GM12878 (cell line): ENCODE results near the gene MASP1. TPM values are rescaled to one million over a fixed set of nuclear protein-coding genes. Genes with fewer than 3 reads are reported as not detected.

Experiments used
- ATAC-seq: fragments of 200-7000 bp; cut with Tn5 transposase; 3 replicates; pipeline ENCODE4 v1.9.1; 2020; ENCODE audit warnings: mild to moderate bottlenecking, moderate library complexity
- BruUV-seq: library from RNA; stranded (reverse); fragments of 400-500 nt; replicated peaks from 2 replicates; lab custom pipeline; 2021; lab: Mats Ljungman, UMichigan
- CTCF ChIA-PET: fragments of 300-600 bp; sonication (Branson Sonifier 250); formaldehyde crosslinking; extraction: SDS; loops from one replicate; lab custom pipeline; 2021; ENCODE audit warnings: inconsistent platforms; lab: Yijun Ruan, JAX
- POLR2A ChIA-PET: fragments of 350-600 bp; formaldehyde crosslinking; extraction: SDS; loops from one replicate; lab custom pipeline; 2021; ENCODE audit warnings: inconsistent platforms; lab: Charles Lee
- RAD21 ChIA-PET: fragments of 300-600 bp; sonication (Branson Sonifier 250); formaldehyde crosslinking; loops from one replicate; lab custom pipeline; 2023; ENCODE audit warnings: antibody characterized with exemption; ENCODE audit not compliant: unreplicated experiment; lab: Charles Lee
- SMC1A ChIA-PET: fragments of 300-600 bp; sonication (Branson Sonifier 250); formaldehyde crosslinking; loops from one replicate; lab custom pipeline; 2023; ENCODE audit not compliant: unreplicated experiment, uncharacterized antibody; lab: Charles Lee
- DNase-seq: peaks from one replicate; pipeline ENCODE4 v3.0.0-alpha.2; 2011; ENCODE audit warnings: low read depth, low spot score
- FAIRE-seq: peaks from 3 replicates; lab custom pipeline; 2011; peaks lifted over from hg19 to GRCh38; lab: Jason Lieb, UNC
- H2AFZ ChIP-seq: 2 replicates; pipeline ENCODE4 v1.6.0; 2011; ENCODE audit warnings: low read depth, low read length, control low read depth; ENCODE audit not compliant: control insufficient read depth
- H3K27ac ChIP-seq: 2 replicates; pipeline ENCODE4 v1.5.1; 2011; ENCODE audit warnings: control low read depth; ENCODE audit not compliant: control insufficient read depth, insufficient read depth
- H3K27me3 ChIP-seq, 2 experiments: replicated peaks in 1 of 2; 2 replicates each; pipeline versions ENCODE4 v1.6.0 to v1.6.1; 2011; ENCODE audit warnings: low read length in 1 of 2; ENCODE audit not compliant: control insufficient read depth in 2 of 2, insufficient read depth in 2 of 2
- H3K36me3 ChIP-seq, 2 experiments: 2 replicates each; pipeline ENCODE4 v1.5.1; 2011; ENCODE audit warnings: low read length in 1 of 2; ENCODE audit not compliant: control insufficient read depth in 2 of 2, insufficient read depth in 2 of 2
- H3K4me1 ChIP-seq: 2 replicates; pipeline ENCODE4 v1.6.1; 2011; ENCODE audit warnings: mild to moderate bottlenecking, low read length, moderate library complexity, mixed read lengths; ENCODE audit not compliant: control insufficient read depth, insufficient read depth
- H3K4me2 ChIP-seq: 2 replicates; pipeline ENCODE4 v1.6.0; 2011; ENCODE audit warnings: control low read depth; ENCODE audit not compliant: control insufficient read depth, insufficient read depth
- H3K4me3 ChIP-seq: fragments of 200-600 bp; sonication (generic); 2 replicates; pipeline ENCODE4 v1.5.1; 2016
- H3K79me2 ChIP-seq: 2 replicates; pipeline ENCODE4 v1.6.0; 2011; ENCODE audit warnings: low read length; ENCODE audit not compliant: control insufficient read depth, insufficient read depth
- H3K9ac ChIP-seq: 2 replicates; pipeline ENCODE4 v1.8.0; 2011; ENCODE audit warnings: low read length, control low read depth, mixed read lengths; ENCODE audit not compliant: control insufficient read depth, insufficient read depth
- H3K9me3 ChIP-seq: replicated peaks from 3 replicates; pipeline ENCODE4 v1.5.1; 2011; ENCODE audit warnings: mild to moderate bottlenecking, low read length; ENCODE audit not compliant: control insufficient read depth, insufficient read depth
- H4K20me1 ChIP-seq: 2 replicates; pipeline ENCODE4 v1.6.0; 2011; ENCODE audit not compliant: control insufficient read depth, insufficient read depth
- ESRRA ChIP-seq: IDR thresholded peaks from 2 replicates; pipeline ENCODE4 v1.6.1; 2012; ENCODE audit warnings: mild to moderate bottlenecking, low read length, improper control_type of control experiment
- EZH2 ChIP-seq: IDR thresholded peaks from 2 replicates; pipeline ENCODE4 v1.6.1; 2012; ENCODE audit warnings: low read depth, mild to moderate bottlenecking, control low read depth, inconsistent platforms, low read length, borderline replicate concordance; ENCODE audit not compliant: control insufficient read depth
- MXI1 ChIP-seq: fragments of 150-350 bp; IDR thresholded peaks from 2 replicates; pipeline ENCODE4 v1.6.1; 2011; ENCODE audit warnings: low read depth, mild to moderate bottlenecking, inconsistent platforms, low read length, improper control_type of control experiment
- SMAD1 ChIP-seq: fragments of 450-650 bp; IDR thresholded peaks from 2 replicates; pipeline ENCODE4 v1.6.1; 2018; ENCODE audit warnings: mild to moderate bottlenecking, low read depth; ENCODE audit not compliant: partially characterized antibody
- SMC3 ChIP-seq: IDR thresholded peaks from 2 replicates; pipeline ENCODE4 v1.6.1; 2011; ENCODE audit warnings: low read length, improper control_type of control experiment, borderline replicate concordance
- WGBS: methylation state at CpG from one replicate; pipeline ENCODE4 v1.1.6; 2016; ENCODE audit warnings: low lambda C conversion rate; ENCODE audit not compliant: insufficient replicate concordance, insufficient coverage; ENCODE audit errors: missing lambda C conversion rate; 5-methylcytosine and 5-hydroxymethylcytosine counted together
- in situ Hi-C: fragments of 300-500 bp; cut with MboI; formaldehyde crosslinking; loops from 9 replicates; pipeline ENCODE4 v1.14.3; 2018; ENCODE audit warnings: mixed read lengths
- intact Hi-C: fragments of 100-400 bp; cut with micrococcal nuclease; formaldehyde crosslinking; loops from one replicate; pipeline ENCODE4 v1.14.2; 2022; ENCODE audit not compliant: unreplicated experiment
- polyA plus RNA-seq, 11 experiments: library from polyadenylated mRNA; depleted of rRNA in 4 of 11; unstranded in 6 of 11; stranded (reverse) in 5 of 11; fragments of >200 nt; fragmentation: Nextera tagmentation in 4 of 11; fragmentation: Illumina TruSeq in 1 of 11; extraction: Ambion mirVana in 4 of 11; extraction: Trizol in 1 of 11; gene quantifications; 1 replicate in 1 of 11; 2 replicates in 10 of 11; pipeline versions ENCODE4 v1.2.1 to v1.2.3, GENCODE V29; 2011 to 2016; ENCODE audit warnings: inconsistent platforms in 2 of 11, missing spikeins in 2 of 11, low read depth in 1 of 11
- total RNA-seq, 4 experiments: library from RNA; depleted of rRNA in 3 of 4; stranded (reverse); fragments of >200 nt in 3 of 4; fragmentation: Illumina TruSeq in 1 of 4; extraction: Trizol in 1 of 4; gene quantifications; 2 replicates each; pipeline versions ENCODE4 v1.2.1 to v1.2.3, GENCODE V29; 2013 to 2021
- TF ChIP-seq, protein P1 (sequence below): fragments of 450-650 bp; IDR thresholded peaks from 2 replicates; pipeline ENCODE4 v1.6.1; 2018; ENCODE audit warnings: mild to moderate bottlenecking, low read depth, moderate library complexity; ENCODE audit not compliant: partially characterized antibody

MASP1 gene
- total and polyA plus RNA-seq, 10 of the 15 experiments (the other 5 are each of a cell fraction or from before 2014, with no cell fraction given) = 0.05 TPM; not detected in 9

DNA sequence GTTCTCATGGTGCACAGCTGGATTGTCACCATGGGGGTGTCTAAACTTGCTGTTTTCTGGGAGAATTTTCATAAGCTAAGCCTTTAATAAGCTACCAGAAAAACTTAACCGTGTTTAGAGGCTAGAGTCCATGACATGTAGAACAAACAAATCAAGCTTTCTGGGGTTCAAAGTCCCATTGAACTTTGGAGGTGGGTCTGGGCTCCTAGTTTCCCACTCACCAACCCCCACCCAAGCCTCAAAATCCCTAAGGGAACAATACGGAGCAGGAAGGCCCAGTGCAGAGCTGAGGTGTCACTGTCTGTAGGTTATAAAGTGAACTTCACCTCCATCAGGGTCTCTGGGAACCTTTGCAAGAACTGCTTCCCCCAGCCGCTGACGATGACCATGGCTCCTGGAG lies 68.7 kb downstream of the MASP1 start (continued):
- TF ChIP-seq, protein P1, sequence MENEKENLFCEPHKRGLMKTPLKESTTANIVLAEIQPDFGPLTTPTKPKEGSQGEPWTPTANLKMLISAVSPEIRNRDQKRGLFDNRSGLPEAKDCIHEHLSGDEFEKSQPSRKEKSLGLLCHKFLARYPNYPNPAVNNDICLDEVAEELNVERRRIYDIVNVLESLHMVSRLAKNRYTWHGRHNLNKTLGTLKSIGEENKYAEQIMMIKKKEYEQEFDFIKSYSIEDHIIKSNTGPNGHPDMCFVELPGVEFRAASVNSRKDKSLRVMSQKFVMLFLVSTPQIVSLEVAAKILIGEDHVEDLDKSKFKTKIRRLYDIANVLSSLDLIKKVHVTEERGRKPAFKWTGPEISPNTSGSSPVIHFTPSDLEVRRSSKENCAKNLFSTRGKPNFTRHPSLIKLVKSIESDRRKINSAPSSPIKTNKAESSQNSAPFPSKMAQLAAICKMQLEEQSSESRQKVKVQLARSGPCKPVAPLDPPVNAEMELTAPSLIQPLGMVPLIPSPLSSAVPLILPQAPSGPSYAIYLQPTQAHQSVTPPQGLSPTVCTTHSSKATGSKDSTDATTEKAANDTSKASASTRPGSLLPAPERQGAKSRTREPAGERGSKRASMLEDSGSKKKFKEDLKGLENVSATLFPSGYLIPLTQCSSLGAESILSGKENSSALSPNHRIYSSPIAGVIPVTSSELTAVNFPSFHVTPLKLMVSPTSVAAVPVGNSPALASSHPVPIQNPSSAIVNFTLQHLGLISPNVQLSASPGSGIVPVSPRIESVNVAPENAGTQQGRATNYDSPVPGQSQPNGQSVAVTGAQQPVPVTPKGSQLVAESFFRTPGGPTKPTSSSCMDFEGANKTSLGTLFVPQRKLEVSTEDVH = no peak
- TF ChIP-seq EZH2 = no peak

DNA sequence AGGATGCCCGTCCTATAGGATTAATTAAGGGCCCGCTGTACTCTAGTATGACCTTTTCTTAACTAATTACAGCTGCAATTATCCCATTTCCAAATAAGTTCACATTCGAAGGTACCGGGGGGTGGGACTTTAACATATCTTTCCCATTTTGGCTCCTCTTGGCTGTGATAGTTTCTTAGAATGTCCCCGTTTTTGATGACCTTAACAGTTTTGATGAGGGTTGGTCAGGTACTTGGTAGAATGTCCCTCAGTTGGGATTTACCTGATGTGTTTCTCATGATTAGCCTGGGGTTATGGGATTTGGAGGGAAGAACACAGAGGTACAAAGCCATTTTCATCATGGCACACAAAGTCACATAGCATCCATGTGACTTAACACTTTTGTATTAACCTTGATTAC lies 76.1 kb downstream of the MASP1 start:
- H3K4me1 ChIP-seq = no peaks in the 10 kb centered on the region
- H2AFZ ChIP-seq = no peak overlapping the region
- no peak overlapping the region for H3K4me3 ChIP-seq
- DNase-seq (no peak), ATAC-seq (no peak), FAIRE-seq (no peak)
- WGBS = 30% methylated on average over 5 of the region's 5 CpGs
- no peaks in the 10 kb centered on the region for H3K27me3 ChIP-seq
- SMC1A ChIA-PET = no interaction called here
- no peak overlapping the region for H3K4me2 ChIP-seq
- POLR2A ChIA-PET = no interaction called here
- H4K20me1 ChIP-seq = no peaks in the 10 kb centered on the region
- intact Hi-C loops (no loop called here), in situ Hi-C loops (no loop called here)
- H3K27ac ChIP-seq = no peak overlapping the region
- no TSS peak for BruUV-seq
- H3K9me3 ChIP-seq = no peaks in the 10 kb centered on the region
- no peaks in the 10 kb centered on the region for H3K79me2 ChIP-seq
- CTCF ChIA-PET = no interaction called here
- RAD21 ChIA-PET = no interaction called here
- no peaks in the 10 kb centered on the region for H3K36me3 ChIP-seq
- no peak overlapping the region for H3K9ac ChIP-seq
- TF ChIP-seq SMAD1 (no peak), MXI1 (no peak), ESRRA (no peak), SMC3 (no peak)
- TF ChIP-seq, all 136 proteins: peak for 0
